Mammary epithelial cell (primary cell): Measurements from ENCODE around the gene CLK4.
"Not testable (repeated sequence)": the region's sequence is repeated elsewhere in the genome, so short reads cannot be mapped to it uniquely, and the experiment has no call there.

Experiments
- EZH2 ChIP-seq: IDR thresholded peaks from 2 replicates; pipeline ENCODE4 v1.6.1; 2012; ENCODE audit warnings: low read length, inconsistent platforms, borderline replicate concordance
- TF ChIP-seq, protein P1 (sequence below), 2 donors: IDR thresholded peaks in 1 of 2; conservative IDR thresholded peaks in 1 of 2; 2 replicates each; pipeline ENCODE4 v1.5.1; 2011 to 2012; ENCODE audit warnings: inconsistent platforms in 2 of 2, low read length in 2 of 2, mild to moderate bottlenecking in 2 of 2, control low read depth in 1 of 2, low read depth in 1 of 2; ENCODE audit not compliant: insufficient read depth in 1 of 2; ENCODE audit errors: extremely low read depth in 1 of 2

DNA sequence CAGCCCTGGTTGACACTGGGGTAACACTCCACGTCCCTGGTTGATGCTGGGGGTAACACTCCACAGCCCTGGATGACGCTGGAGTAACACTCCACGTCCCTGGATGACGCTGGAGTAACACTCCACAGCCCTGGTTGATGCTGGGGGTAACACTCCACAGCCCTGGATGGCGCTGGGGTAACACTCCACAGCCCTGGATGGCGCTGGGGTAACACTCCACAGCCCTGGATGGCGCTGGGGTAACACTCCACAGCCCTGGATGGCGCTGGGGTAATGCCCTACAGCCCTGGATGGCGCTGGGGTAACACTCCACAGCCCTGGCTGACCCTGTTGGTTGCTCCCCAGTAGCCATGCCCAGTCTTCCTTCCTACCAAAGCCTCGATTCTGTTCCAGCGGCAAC lies 41.4 kb downstream of the CLK4 start:
- TF ChIP-seq, protein P1, sequence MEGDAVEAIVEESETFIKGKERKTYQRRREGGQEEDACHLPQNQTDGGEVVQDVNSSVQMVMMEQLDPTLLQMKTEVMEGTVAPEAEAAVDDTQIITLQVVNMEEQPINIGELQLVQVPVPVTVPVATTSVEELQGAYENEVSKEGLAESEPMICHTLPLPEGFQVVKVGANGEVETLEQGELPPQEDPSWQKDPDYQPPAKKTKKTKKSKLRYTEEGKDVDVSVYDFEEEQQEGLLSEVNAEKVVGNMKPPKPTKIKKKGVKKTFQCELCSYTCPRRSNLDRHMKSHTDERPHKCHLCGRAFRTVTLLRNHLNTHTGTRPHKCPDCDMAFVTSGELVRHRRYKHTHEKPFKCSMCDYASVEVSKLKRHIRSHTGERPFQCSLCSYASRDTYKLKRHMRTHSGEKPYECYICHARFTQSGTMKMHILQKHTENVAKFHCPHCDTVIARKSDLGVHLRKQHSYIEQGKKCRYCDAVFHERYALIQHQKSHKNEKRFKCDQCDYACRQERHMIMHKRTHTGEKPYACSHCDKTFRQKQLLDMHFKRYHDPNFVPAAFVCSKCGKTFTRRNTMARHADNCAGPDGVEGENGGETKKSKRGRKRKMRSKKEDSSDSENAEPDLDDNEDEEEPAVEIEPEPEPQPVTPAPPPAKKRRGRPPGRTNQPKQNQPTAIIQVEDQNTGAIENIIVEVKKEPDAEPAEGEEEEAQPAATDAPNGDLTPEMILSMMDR (conservative IDR thresholded peaks at IDR 0.05 in 1 of 2, IDR thresholded peaks at IDR 0.05 in 1 of 2; ENCODE audit: extremely low read depth in 1 of 2, insufficient read depth in 1 of 2, low read depth in 1 of 2, low read length in 2 of 2): not testable (repeated sequence)
- TF ChIP-seq EZH2: not testable (repeated sequence)
